Gastroesophageal sphincter (tissue), 4 donors: ENCODE measurements around the gene XRCC3. TPM values are rescaled to one million over a fixed set of nuclear protein-coding genes. Genes with fewer than 3 reads are reported as not detected.

Experiments used
- ATAC-seq: fragments of 150-250 bp; one replicate; pipeline ENCODE4 v1.9.1; 2016; ENCODE audit warnings: mild to moderate bottlenecking, moderate library complexity
- H3K27ac ChIP-seq, 4 donors: fragments of 200-600 bp; sonication (generic) in 3 of 4; 1 replicate in 3 of 4; 2 replicates in 1 of 4; pipeline ENCODE4 v1.5.1; 2016 to 2019
- H3K27me3 ChIP-seq: fragments of 200-600 bp; sonication (generic); one replicate; pipeline ENCODE4 v1.5.1; 2019
- H3K36me3 ChIP-seq, 2 donors: fragments of 200-600 bp; sonication (generic); one replicate each; pipeline ENCODE4 v1.5.1; 2019; ENCODE audit warnings: control low read depth in 1 of 2
- H3K4me1 ChIP-seq, 3 donors: fragments of 200-600 bp; sonication (generic); 1 replicate in 2 of 3; 2 replicates in 1 of 3; pipeline ENCODE4 v1.5.1; 2016 to 2019; ENCODE audit warnings: control low read depth in 2 of 3
- H3K4me3 ChIP-seq, 2 donors: fragments of 200-600 bp; sonication (generic); one replicate each; pipeline ENCODE4 v1.5.1; 2019; ENCODE audit warnings: mild to moderate bottlenecking in 1 of 2, moderate library complexity in 1 of 2
- H3K9me3 ChIP-seq, 3 donors: fragments of 200-600 bp; sonication (generic); one replicate each; pipeline ENCODE4 v1.5.1; 2017 to 2019; ENCODE audit warnings: control low read depth in 2 of 3
- CTCF ChIP-seq, 4 experiments: fragments of 200-600 bp in 2 of 4; fragments of 450-650 bp in 2 of 4; sonication (generic) in 1 of 4; IDR thresholded peaks; one replicate each; pipeline ENCODE4 v1.5.1; 2017 to 2019; ENCODE audit warnings: antibody characterized with exemption in 4 of 4, mild to moderate bottlenecking in 2 of 4, moderate library complexity in 2 of 4
- EP300 ChIP-seq: sonication (generic); formaldehyde crosslinking; IDR thresholded peaks from one replicate; pipeline ENCODE4 v1.6.1; 2017; ENCODE audit warnings: antibody characterized with exemption, mild to moderate bottlenecking
- POLR2A ChIP-seq, 2 donors: fragments of 450-650 bp; IDR thresholded peaks; one replicate each; pipeline ENCODE4 v1.6.1; 2017; ENCODE audit warnings: antibody characterized with exemption in 2 of 2, mild to moderate bottlenecking in 2 of 2, moderate library complexity in 1 of 2
- POLR2AphosphoS5 ChIP-seq: sonication (generic); formaldehyde crosslinking; IDR thresholded peaks from one replicate; pipeline ENCODE4 v1.6.1; 2017; ENCODE audit warnings: antibody characterized with exemption
- WGBS, 2 donors: methylation state at CpG; one replicate each; pipeline ENCODE4 v1.1.5; 2018; ENCODE audit warnings: low coverage in 1 of 2; 5-methylcytosine and 5-hydroxymethylcytosine counted together
- small RNA-seq, 4 donors: library from RNA; depleted of rRNA; stranded (forward); fragments of <200 nt; gene quantifications; one replicate each; pipeline ENCODE3, GENCODE V24; 2016
- total RNA-seq, 4 donors: library from RNA; depleted of rRNA; stranded (reverse); fragments of >200 nt; gene quantifications; one replicate each; pipeline ENCODE4 v1.1.0, GENCODE V29; 2016

XRCC3 gene
- total RNA-seq, 4 donors from 2014 or later: 1.2 to 7.8 (median 3.6) TPM

GRCh38 chr14:103651585-103651984 is 63.7 kb downstream of the XRCC3 start:
- Histone ChIP-seq H3K36me3 (peaks cover 0 to 21% of the 10 kb centered on the region in 2 donors), H3K9me3 (no peaks in the 10 kb centered on the region), H3K4me3 (no peak overlapping the region), H3K27me3 (no peaks in the 10 kb centered on the region), H3K4me1 (peaks cover 4 to 76% (median 24%) of the 10 kb centered on the region in 3 donors), H3K27ac (no peak overlapping the region)
- TF ChIP-seq POLR2AphosphoS5: no peak
- TF ChIP-seq CTCF (IDR thresholded peaks at IDR 0.05): no peak
- TF ChIP-seq EP300: no peak
- no peak for TF ChIP-seq POLR2A (IDR thresholded peaks at IDR 0.05)
- ATAC-seq: no peak
- 73 to 92% methylated on average over 5 to 7 of the region's 7 CpGs for whole genome bisulfite sequencing, 2 donors

- TF ChIP-seq POLR2AphosphoS5 (no peak), CTCF (IDR thresholded peaks at IDR 0.05) (no peak), EP300 (no peak), POLR2A (IDR thresholded peaks at IDR 0.05) (no peak)
- Histone ChIP-seq H3K36me3 (peaks cover 0 to 7% of the 10 kb centered on the region in 2 donors), H3K27me3 (no peaks in the 10 kb centered on the region), H3K4me3 (no peak overlapping the region), H3K4me1 (peaks cover 4 to 77% (median 26%) of the 10 kb centered on the region in 3 donors), H3K9me3 (no peaks in the 10 kb centered on the region), H3K27ac (no peak overlapping the region)
- 51 to 56% methylated on average over 4 of the region's 4 CpGs for WGBS, 2 donors
- ATAC-seq: no peak
Measured at GRCh38 chr14:103650213-103650612, 65.0 kb downstream of the XRCC3 start.

DNA sequence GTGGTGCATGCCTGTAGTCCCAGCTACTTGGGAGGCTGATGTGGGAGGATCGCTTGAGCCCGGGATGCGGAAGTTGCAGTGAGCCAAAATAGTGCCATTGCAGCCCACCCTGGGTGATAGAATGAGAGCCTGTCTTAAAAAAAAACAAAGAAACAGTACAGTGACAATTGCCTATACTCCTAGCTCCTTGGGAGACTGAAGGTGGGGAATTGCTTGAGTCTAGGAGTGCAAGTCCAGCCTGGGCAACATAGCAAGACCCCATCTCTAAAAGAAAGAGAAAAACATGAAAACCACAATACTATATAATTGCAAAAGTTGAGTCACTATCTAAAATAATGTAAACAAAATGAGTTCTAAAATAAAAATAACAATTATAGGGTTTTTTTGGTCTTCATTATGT is 66.2 kb downstream of the XRCC3 start:
- no peaks in the 10 kb centered on the region for H3K36me3 ChIP-seq
- no peaks in the 10 kb centered on the region for H3K9me3 ChIP-seq
- no peak overlapping the region for H3K4me3 ChIP-seq
- peaks cover 4 to 70% (median 22%) of the 10 kb centered on the region in 3 donors for H3K4me1 ChIP-seq
- H3K27ac ChIP-seq: no peak overlapping the region
- no peak for TF ChIP-seq EP300
- TF ChIP-seq CTCF (IDR thresholded peaks at IDR 0.05): no peak
- no peaks in the 10 kb centered on the region for H3K27me3 ChIP-seq
- no peak for ATAC-seq
- WGBS, 2 donors: 100% methylated on average over 1 to 3 of the region's 3 CpGs

Small RNA genes within 50 kb of the gene (small RNA-seq; reads per million reads assigned to genes)
- 0 reads per million in 4 donors for gene RF00019

Other genes with a start within 250 kb of the XRCC3 start
- 1,000 to 10,000 TPM in 2 of 4 donors, 100 to 1,000 TPM in 2; 453 to 1,624 (median 922) TPM for gene CKB, start 192.6 kb downstream of the XRCC3 start, total RNA-seq
- gene TRMT61A, start 186.3 kb downstream of the XRCC3 start, total RNA-seq: 10 to 100 TPM; 22.5 to 45.2 (median 30.9) TPM
- gene BAG5, start 152.8 kb downstream of the XRCC3 start, total RNA-seq: 10 to 100 TPM; 31.1 to 41.3 (median 38.5) TPM
- gene COA8, start 152.5 kb downstream of the XRCC3 start, total RNA-seq: 10 to 100 TPM; 25.8 to 41.4 (median 28.4) TPM
- gene KLC1, start 86.2 kb downstream of the XRCC3 start, total RNA-seq: 100 to 1,000 TPM; 275 to 390 (median 339) TPM
- 100 to 1,000 TPM; 128 to 268 (median 205) TPM for gene ZFYVE21, start 359 bp upstream of the XRCC3 start, total RNA-seq
- 10 to 100 TPM; 13.9 to 24.8 (median 17.5) TPM for gene PPP1R13B, start 132.1 kb upstream of the XRCC3 start, total RNA-seq
- gene TDRD9, start 213.0 kb upstream of the XRCC3 start, total RNA-seq: 1 to 10 TPM; 1.6 to 5.4 (median 2.3) TPM
- not detected for gene RD3L, start 227.1 kb upstream of the XRCC3 start, total RNA-seq